Jurkat, Clone E6-1 (cell line): Measurements from ENCODE around the gene PKHD1. TPM values are rescaled to one million over a fixed set of nuclear protein-coding genes. Genes with fewer than 3 reads are reported as not detected.

ENCODE experiments used
- DNase-seq: peaks from one replicate; pipeline ENCODE4 v3.0.0-alpha.2; 2011; ENCODE audit warnings: low read depth, low spot score
- H3K4me3 ChIP-seq: 2 replicates; pipeline ENCODE4 v1.5.1; 2011; ENCODE audit warnings: mild to moderate bottlenecking, low read length, control low read depth, moderate library complexity
- polyA plus RNA-seq: library from polyadenylated mRNA; unstranded; fragments of >200 nt; gene quantifications from one replicate; pipeline ENCODE4 v1.2.1, GENCODE V29; 2012; ENCODE audit warnings: missing spikeins; ENCODE audit not compliant: insufficient read length, insufficient read depth

PKHD1 gene, protein sequence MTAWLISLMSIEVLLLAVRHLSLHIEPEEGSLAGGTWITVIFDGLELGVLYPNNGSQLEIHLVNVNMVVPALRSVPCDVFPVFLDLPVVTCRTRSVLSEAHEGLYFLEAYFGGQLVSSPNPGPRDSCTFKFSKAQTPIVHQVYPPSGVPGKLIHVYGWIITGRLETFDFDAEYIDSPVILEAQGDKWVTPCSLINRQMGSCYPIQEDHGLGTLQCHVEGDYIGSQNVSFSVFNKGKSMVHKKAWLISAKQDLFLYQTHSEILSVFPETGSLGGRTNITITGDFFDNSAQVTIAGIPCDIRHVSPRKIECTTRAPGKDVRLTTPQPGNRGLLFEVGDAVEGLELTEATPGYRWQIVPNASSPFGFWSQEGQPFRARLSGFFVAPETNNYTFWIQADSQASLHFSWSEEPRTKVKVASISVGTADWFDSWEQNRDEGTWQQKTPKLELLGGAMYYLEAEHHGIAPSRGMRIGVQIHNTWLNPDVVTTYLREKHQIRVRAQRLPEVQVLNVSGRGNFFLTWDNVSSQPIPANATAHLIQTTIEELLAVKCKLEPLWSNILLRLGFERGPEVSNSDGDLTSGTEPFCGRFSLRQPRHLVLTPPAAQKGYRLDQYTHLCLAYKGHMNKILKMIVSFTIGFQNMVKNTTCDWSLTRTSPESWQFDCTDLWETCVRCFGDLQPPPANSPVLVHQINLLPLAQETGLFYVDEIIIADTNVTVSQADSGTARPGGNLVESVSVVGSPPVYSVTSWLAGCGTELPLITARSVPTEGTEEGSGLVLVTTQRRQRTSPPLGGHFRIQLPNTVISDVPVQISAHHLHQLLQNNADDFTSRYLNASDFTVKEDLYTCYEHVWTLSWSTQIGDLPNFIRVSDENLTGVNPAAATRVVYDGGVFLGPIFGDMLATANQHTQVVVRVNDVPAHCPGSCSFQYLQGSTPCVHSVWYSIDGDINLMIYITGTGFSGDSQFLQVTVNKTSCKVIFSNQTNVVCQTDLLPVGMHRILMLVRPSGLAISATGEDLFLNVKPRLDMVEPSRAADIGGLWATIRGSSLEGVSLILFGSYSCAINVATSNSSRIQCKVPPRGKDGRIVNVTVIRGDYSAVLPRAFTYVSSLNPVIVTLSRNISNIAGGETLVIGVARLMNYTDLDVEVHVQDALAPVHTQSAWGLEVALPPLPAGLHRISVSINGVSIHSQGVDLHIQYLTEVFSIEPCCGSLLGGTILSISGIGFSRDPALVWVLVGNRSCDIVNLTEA (N-terminal part only)
- not detected for polyA plus RNA-seq

- DNase-seq: peak; percentile 15
- no peak within 1 kb of the TSS for H3K4me3 ChIP-seq
These were observed at the start of gene PKHD1 for GRCh38 chr6:52087498-52087999. TSS of gene PKHD1 (minus strand) at chr6:52087613. CDS start at chr6:52084933, 2,680 bp downstream.

GRCh38 chr6:52136934-52137467, 49.6 kb upstream of the PKHD1 start:
- no peak for DNase-seq
- H3K4me3 ChIP-seq: no peak overlapping the region

DNA sequence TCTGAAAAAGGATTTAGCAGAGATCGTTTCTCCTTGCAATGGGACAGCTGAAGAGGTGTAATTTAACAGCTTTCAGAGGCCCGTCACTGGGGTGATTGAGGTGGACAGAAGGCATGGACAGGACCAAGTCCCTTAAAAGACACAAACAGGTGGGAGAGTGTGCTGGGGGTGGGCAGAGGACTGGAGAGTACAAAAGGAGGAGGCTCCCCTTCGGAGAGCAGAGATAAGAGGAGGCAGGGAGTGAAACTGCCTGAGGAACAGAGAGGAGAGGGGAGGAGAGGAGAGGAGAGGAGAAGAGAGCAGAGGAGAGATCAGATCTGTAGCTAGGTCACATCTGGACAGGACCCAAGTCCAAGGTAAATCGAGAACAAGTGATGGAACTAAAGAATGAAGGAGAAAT, 48.6 kb upstream of the PKHD1 start:
- no peak for DNase-seq
- H3K4me3 ChIP-seq: no peak overlapping the region

DNA sequence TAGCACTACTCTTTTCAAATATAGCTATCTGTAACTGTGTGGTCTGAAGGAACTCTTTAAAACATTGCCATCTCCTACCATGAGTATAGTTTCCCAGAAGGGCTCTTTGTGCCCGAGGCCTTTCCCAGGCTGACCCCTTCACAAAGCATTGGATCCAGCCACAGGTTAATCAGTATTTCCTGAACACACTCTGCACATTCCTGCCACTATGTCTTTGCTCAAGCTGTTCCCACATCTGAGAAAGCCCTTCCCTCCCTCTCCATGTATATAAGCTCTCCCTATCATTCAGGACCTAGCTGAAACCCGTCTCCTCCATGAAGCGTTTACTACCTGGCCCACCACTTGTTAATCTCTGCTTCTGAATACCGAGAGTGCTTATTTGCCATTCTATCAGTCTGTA, 47.8 kb upstream of the PKHD1 start:
- DNase-seq: no peak
- H3K4me3 ChIP-seq: no peak overlapping the region

DNA sequence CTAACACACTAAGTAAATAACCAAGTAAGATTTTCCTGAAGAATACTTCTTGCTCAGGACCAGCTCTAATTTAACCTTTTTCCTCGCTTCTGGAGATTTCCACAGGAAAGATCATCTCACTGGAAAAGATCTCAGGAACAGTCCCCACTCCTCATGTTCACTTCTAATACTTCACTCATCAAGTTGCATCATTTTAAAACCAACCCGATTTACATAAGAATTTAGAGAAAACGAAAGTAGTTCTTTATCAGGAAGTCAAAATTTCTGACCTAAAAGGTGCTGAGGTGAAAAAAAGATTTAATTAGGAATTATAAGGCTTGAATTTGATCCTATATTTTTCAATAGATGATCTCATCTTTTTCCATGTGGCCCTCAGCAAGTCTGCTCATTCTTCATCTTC, 46.6 kb upstream of the PKHD1 start:
- H3K4me3 ChIP-seq: no peak overlapping the region
- no peak for DNase-seq

DNA sequence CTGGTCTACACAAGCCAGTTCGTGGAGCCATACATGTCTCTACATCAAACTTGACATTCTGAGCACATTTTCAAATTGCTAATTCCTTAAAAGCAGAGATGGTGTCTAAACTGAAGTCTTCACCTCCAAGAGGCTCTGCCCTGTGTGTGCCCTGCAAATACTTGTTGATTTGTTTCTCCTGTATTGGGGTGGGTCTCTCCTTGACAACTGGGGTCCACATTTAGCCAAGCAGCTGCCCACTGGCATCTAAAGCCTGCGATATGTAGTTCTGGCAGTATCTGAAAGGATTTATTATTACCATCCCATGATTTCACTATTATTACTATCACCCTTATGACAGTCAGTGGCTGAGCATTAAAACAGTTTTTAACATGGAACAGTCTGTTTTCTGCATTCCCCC, 45.9 kb upstream of the PKHD1 start:
- H3K4me3 ChIP-seq: no peak overlapping the region
- no peak for DNase-seq

DNA sequence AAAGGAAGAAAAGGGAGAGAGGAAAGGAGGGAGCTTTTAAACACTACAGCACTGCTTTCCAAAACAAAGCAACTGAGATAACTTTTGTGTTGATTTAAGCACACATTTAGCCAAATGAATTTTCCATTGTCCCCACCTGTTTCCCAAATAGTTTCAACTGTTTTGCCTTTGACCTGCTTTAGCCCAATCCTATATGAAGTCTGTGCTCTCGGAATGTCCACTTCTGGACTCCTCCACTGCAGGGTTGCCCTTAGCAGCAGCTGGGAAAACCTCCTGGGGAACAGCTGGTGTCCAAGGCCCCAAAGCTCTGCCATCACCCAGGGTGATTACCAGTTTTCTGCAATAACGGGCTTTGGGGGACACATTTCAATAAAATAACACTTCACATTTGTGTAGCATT, 44.9 kb upstream of the PKHD1 start:
- DNase-seq: no peak

DNA sequence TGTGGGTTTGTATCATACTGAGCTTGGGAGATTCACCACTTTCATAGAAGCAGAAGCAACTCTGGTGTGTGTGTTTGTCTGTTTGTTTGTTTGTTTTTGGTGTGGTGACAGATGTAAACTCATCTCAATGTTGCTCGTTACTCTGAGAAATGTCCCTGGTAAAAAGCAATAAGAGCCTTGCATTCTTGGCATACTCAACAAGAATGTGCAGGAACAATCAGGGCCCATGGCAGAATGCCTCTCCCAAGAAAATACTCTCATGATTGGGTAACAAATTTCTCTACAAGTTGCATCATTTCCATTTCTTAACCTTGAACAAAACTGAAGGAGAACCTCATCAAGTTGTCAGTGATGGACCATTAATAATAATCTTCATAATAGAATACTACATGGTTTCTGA, 43.0 kb upstream of the PKHD1 start:
- DNase-seq: no peak

More for the DNA sequence above, 44.9 kb upstream of the PKHD1 start:
- H3K4me3 ChIP-seq: no peak overlapping the region

GRCh38 chr6:52127957-52128356, 40.5 kb upstream of the PKHD1 start:
- DNase-seq: no peak
- H3K4me3 ChIP-seq: no peak overlapping the region

More for the DNA sequence above, 43.0 kb upstream of the PKHD1 start:
- no peak overlapping the region for H3K4me3 ChIP-seq

DNA sequence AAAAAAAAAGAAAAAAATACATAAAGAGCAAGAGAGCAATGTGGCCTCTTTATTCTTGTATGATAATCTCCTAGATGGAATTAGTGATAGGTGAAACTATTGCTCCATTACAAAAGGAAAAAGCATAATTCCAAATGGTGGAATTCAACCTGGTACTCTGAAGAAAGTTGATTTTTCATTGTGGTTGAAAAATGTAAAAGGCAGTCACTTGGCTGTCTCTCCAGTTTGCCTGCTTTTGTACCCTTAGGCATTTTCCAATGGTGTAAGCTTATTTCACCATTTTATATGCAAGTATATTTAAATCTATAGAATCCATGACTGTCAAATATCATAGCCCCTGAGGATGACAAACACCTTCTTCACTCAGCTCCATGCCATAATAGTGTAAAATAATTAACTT, 38.8 kb upstream of the PKHD1 start:
- no peak for DNase-seq
- no peak overlapping the region for H3K4me3 ChIP-seq

DNA sequence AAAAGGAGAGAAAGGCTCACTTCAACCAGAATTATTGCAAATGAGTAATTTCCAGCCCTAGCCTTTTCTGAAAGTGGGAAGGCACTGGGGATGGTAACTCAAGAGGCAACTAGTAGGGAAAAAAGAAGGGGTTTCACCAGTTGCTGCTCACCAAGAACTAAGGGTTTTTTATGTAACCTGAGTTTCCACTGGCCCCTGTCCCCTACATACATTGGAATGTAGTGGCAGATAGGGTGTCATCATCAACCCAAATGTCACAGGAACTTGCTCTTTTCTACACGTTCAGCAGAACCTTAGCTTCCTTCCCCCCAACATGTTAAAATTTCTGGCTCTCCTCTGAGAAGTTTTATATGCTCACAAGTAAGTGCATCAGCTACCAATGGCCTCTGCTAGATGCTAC, 38.2 kb upstream of the PKHD1 start:
- no peak for DNase-seq
- no peak overlapping the region for H3K4me3 ChIP-seq

DNA sequence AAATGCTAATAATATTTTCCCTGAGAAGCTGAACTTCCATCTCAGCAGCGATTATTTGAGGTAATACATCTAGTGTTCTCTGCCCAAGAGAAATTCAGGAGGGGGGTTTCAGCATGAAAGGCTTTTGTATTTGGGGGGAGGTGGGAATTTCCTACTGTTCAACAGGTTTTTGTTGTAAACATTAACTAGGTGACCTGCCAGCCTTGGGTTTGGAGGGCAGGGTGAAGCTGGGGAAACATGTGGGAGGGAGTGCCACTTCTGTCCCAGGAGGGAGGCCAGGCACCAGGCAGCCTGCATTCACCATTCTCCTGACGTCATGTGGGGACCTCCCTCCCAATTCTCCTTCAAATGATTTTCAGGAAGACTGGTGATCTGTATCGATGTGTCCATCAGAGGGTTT, 37.7 kb upstream of the PKHD1 start:
- no peak overlapping the region for H3K4me3 ChIP-seq
- DNase-seq: no peak

GRCh38 chr6:52124126-52125121, 37.0 kb upstream of the PKHD1 start:
- no peak for DNase-seq
- no peak overlapping the region for H3K4me3 ChIP-seq

DNA sequence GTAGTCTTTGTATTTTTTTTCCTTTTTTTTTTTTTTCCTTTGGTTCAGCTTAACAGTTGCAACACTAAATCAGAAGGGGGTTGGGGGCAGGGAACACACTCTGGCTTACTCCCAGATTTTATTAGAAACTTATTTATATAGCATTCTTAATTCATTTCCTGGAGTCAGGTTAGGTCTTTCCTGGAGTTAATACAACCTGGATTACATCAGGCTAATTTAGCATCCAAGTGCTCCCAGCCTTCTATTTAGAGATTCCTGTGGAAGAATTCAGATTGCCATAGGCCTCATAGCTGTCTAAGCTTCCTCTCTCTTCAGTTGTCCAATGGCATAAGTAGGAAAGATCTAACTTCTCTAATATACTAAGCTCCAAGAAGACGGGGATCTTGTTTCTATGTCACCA, 35.8 kb upstream of the PKHD1 start:
- H3K4me3 ChIP-seq: no peak overlapping the region
- DNase-seq: no peak

DNA sequence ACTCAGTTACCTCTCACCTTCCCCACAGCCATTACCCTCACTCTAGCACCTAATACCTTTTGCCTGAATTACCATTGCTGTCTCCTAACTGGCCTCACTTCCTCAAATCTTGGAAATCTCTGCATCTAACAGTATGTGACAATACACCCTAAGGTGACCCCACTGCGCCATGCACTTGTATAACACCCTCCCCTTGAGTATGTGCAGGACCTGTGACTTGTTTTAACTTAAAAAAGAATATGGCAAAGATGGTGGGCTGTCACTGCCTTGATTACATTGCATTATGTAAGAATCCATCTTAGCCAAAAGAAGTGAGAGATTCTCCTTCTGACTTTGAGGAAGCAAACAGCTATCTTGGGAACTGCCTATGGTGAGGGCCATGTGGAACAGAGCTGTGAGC, 29.9 kb upstream of the PKHD1 start:
- no peak for DNase-seq

GRCh38 chr6:52116605-52116948, 29.2 kb upstream of the PKHD1 start:
- no peak overlapping the region for H3K4me3 ChIP-seq
- DNase-seq: no peak

More for the DNA sequence above, 29.9 kb upstream of the PKHD1 start:
- H3K4me3 ChIP-seq: no peak overlapping the region

GRCh38 chr6:52115891-52116604, 28.6 kb upstream of the PKHD1 start:
- no peak overlapping the region for H3K4me3 ChIP-seq
- no peak for DNase-seq
